Stimulated activated effector memory CD8-positive, alpha-beta T cell treated with anti-CD3 and anti-CD28 coated beads, Interleukin-12 subunit alpha, Interleukin-12 subunit beta, amount 100 ng/mL, for 72 hours (primary cell): ENCODE measurements around the gene CDK5.

Experiments used
- ATAC-seq: fragments of 150-1000 bp; cut with Tn5 transposase; 2 replicates; pipeline ENCODE4 v1.10.0; 2021
- DNase-seq, 2 donors: peaks; one replicate each; pipeline ENCODE4 v3.0.0; 2021 to 2022; ENCODE audit warnings: low spot score in 2 of 2
- H3K27ac Mint-ChIP-seq: one replicate; pipeline ENCODE4 v1.8.0; 2022; ENCODE audit warnings: mild to moderate bottlenecking, mixed read lengths
- H3K36me3 Mint-ChIP-seq: one replicate; pipeline ENCODE4 v1.8.0; 2022; ENCODE audit warnings: mild to moderate bottlenecking, mixed read lengths
- H3K4me1 Mint-ChIP-seq: one replicate; pipeline ENCODE4 v1.8.0; 2022; ENCODE audit warnings: mixed read lengths
- H3K4me3 Mint-ChIP-seq: one replicate; pipeline ENCODE4 v1.8.0; 2022; ENCODE audit warnings: mild to moderate bottlenecking, mixed read lengths
- H3K9me3 Mint-ChIP-seq: one replicate; pipeline ENCODE4 v1.8.0; 2022; ENCODE audit warnings: mixed read lengths

The CDK5 gene

GRCh38 chr7:151080522-151081169 is 22.9 kb upstream of the CDK5 start, which contains the start of gene FASTK:
FASTK (minus strand) TSS chr7:151080809; CDS start chr7:151080766, 43 bp downstream.
- Mint-ChIP-seq H3K27ac (peak within 1 kb of the TSS; percentile 88), H3K4me3 (peak within 1 kb of the TSS; percentile 98), H3K9me3 (no peaks in the 10 kb centered on the region), H3K4me1 (peaks cover 62% of the 10 kb centered on the region), H3K36me3 (peaks cover 40% of the 10 kb centered on the region)
- ATAC-seq (peak; percentile 88), DNase-seq (peak; percentile 78 to 92)

- Mint-ChIP-seq H3K4me3 (peak overlapping the region; percentile 98), H3K27ac (peak overlapping the region; percentile 88), H3K4me1 (peaks cover 61% of the 10 kb centered on the region), H3K9me3 (no peaks in the 10 kb centered on the region), H3K36me3 (peaks cover 40% of the 10 kb centered on the region)
- ATAC-seq (peak; percentile 3), DNase-seq (no peak)
Measured at GRCh38 chr7:151080067-151080521, 22.4 kb upstream of the CDK5 start.

GRCh38 chr7:151079199-151079910 is 21.7 kb upstream of the CDK5 start:
- peaks cover 62% of the 10 kb centered on the region for H3K4me1 Mint-ChIP-seq
- peaks cover 47% of the 10 kb centered on the region for H3K36me3 Mint-ChIP-seq
- H3K27ac Mint-ChIP-seq = peak overlapping the region; percentile 88
- peak overlapping the region; percentile 98 for H3K4me3 Mint-ChIP-seq
- DNase-seq (no peak), ATAC-seq (no peak)
- H3K9me3 Mint-ChIP-seq = no peaks in the 10 kb centered on the region

- H3K36me3 Mint-ChIP-seq = peaks cover 56% of the 10 kb centered on the region
- DNase-seq = no peak
- peaks cover 65% of the 10 kb centered on the region for H3K4me1 Mint-ChIP-seq
- no peaks in the 10 kb centered on the region for H3K9me3 Mint-ChIP-seq
- ATAC-seq = no peak
- peak overlapping the region; percentile 26 for H3K27ac Mint-ChIP-seq
- H3K4me3 Mint-ChIP-seq = peak overlapping the region; percentile 98
Measured at GRCh38 chr7:151078233-151079040, 20.7 kb upstream of the CDK5 start.

DNA sequence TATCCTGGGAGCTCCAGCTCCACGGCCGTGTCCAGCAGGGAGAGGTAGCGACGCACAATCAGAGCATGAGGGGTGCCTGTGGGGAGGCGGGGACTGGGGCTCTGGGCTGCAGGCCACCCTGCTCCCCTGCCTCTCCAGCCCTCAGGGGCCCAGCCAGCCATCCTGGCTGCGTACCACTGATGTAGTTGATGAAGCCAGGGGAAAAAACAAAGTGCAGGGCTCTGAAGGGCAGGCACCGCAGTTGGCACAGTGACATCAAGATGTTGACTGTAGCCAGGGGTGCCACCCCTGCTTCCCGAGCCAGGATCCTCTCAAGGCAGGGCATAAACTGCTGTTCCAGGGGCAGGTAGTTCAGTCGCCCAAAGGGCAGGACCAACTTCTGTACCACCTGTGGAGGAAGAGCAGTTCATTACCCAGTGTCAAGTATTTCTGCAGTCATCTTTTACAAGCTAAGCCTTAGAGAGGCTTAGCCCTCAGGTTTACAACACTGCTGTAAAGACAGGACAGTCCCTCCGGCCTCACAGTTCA is 20.1 kb upstream of the CDK5 start:
- Mint-ChIP-seq H3K9me3 (no peaks in the 10 kb centered on the region), H3K4me3 (peak overlapping the region; percentile 98), H3K27ac (peak overlapping the region; percentile 26), H3K4me1 (peaks cover 63% of the 10 kb centered on the region), H3K36me3 (peaks cover 63% of the 10 kb centered on the region)
- DNase-seq = no peak
- ATAC-seq = no peak

DNA sequence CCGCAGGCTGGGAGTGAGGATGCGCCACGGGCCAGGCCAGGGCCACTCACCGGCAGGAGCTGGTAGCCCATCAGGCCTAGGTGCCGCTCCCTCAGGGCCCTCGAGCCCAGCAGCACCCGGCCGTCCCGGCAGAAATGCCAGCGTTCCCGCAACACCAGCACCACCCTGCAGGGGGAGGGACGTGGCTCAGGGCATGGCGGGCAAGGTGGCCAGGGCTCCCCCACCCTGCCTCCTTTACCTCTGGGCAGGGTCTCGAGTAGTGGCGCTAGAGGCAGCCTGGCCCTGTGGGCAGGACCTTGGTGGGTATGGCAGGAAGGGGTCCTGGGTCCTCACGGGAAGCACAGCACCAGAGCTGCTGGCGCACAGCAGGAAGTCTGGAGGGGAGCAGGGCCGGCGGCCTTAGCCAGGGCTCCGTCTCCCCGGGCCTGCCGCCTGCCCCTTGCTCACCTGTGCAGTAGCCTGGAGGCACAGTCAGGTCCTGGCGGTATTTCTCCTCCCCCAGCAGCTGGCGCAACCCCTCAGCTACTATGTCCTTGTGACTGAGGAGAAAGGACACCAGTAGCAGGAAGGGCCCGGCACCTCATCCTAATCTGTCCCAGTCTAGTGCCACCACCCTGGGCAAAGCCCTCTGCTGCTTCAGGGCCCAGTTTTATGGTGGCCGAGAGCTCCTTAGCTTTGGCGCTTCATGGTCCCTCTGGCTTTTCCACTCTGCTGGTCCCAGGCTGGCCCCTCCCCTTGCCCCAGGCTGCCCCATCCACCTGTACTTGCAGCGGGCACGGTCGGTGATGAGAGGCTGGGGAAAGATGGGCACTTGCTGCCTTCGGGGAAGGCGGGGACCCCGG is 19.4 kb upstream of the CDK5 start:
- Mint-ChIP-seq H3K4me3 (no peak overlapping the region), H3K9me3 (no peaks in the 10 kb centered on the region), H3K4me1 (peaks cover 56% of the 10 kb centered on the region), H3K27ac (no peak overlapping the region), H3K36me3 (peaks cover 70% of the 10 kb centered on the region)
- DNase-seq = no peak
- ATAC-seq = no peak

- DNase-seq = no peak
- H3K4me1 Mint-ChIP-seq = peaks cover 50% of the 10 kb centered on the region
- H3K9me3 Mint-ChIP-seq = no peaks in the 10 kb centered on the region
- ATAC-seq = no peak
- no peak overlapping the region for H3K4me3 Mint-ChIP-seq
- peak overlapping the region; percentile 81 for H3K27ac Mint-ChIP-seq
- H3K36me3 Mint-ChIP-seq = peaks cover 80% of the 10 kb centered on the region
Measured at GRCh38 chr7:151075978-151076426, 18.3 kb upstream of the CDK5 start.

DNA sequence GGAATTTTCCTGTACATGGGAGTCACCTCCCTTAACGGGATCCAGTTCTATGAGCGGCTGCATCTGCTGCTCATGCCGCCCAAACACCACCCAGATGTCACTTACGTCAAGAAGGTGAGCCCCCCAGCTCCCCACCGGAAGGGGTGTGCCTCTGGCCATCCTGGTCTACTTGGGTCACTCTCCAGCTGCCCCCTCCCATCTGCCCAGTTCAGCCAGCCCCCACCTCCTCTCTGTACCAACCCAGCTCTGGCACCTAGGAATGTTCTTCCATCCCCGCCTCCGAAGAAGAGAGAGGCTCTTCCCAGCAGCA is 17.9 kb upstream of the CDK5 start:
- H3K4me3 Mint-ChIP-seq = no peak overlapping the region
- ATAC-seq (no peak), DNase-seq (no peak)
- H3K4me1 Mint-ChIP-seq = peaks cover 50% of the 10 kb centered on the region
- H3K36me3 Mint-ChIP-seq = peaks cover 84% of the 10 kb centered on the region
- H3K9me3 Mint-ChIP-seq = no peaks in the 10 kb centered on the region
- peak overlapping the region; percentile 81 for H3K27ac Mint-ChIP-seq

DNA sequence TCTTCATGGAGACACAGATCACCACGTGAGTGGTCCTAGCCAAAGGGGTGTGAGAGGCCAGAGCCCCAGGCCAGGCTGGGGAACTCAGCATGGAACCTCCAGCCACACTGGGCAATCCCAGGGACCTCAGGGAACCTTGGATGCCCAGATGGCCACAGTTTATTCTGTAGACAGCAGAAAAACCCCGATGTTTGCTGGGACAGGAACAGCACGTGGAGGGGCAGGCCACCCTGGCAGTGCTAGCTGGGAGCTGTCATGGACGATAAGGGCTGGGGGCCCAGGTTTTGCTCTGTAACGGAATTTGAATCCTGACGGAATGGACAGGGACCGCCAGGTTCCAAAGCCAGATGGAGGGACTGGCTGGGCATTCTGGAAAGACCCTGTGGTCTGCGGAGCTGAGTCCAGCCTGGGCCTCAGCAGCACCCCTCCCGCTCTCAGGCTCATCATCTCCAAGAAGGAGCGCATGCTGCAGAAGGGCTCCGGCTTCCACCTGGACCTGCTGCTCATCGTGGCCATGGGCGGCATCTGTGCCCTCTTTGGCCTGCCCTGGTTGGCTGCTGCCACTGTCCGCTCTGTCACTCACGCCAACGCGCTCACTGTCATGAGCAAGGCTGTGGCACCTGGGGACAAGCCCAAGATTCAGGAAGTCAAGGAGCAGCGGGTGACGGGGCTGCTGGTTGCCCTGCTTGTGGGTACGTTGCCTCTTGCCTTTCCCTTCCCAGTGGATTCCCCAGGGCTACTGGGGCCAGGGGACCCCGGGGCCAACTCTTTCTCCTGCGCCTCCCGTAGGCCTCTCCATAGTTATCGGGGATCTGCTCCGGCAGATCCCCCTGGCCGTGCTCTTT is 17.3 kb upstream of the CDK5 start:
- Mint-ChIP-seq H3K27ac (peak overlapping the region; percentile 81), H3K4me1 (peaks cover 49% of the 10 kb centered on the region), H3K9me3 (no peaks in the 10 kb centered on the region), H3K4me3 (peak overlapping the region; percentile 49), H3K36me3 (peaks cover 86% of the 10 kb centered on the region)
- no peak for ATAC-seq
- DNase-seq = no peak

- peak overlapping the region; percentile 49 for H3K4me3 Mint-ChIP-seq
- peaks cover 39% of the 10 kb centered on the region for H3K4me1 Mint-ChIP-seq
- peak overlapping the region; percentile 81 for H3K27ac Mint-ChIP-seq
- no peak for DNase-seq
- H3K36me3 Mint-ChIP-seq = peaks cover 88% of the 10 kb centered on the region
- ATAC-seq = peak; percentile 43
- H3K9me3 Mint-ChIP-seq = no peaks in the 10 kb centered on the region
Measured at GRCh38 chr7:151073990-151074389, 16.3 kb upstream of the CDK5 start.

- no peak overlapping the region for H3K4me3 Mint-ChIP-seq
- peak overlapping the region; percentile 64 for H3K27ac Mint-ChIP-seq
- DNase-seq (no peak), ATAC-seq (no peak)
- no peaks in the 10 kb centered on the region for H3K9me3 Mint-ChIP-seq
- H3K4me1 Mint-ChIP-seq = peaks cover 25% of the 10 kb centered on the region
- peaks cover 95% of the 10 kb centered on the region for H3K36me3 Mint-ChIP-seq
Measured at GRCh38 chr7:151071032-151071866, 13.6 kb upstream of the CDK5 start.

DNA sequence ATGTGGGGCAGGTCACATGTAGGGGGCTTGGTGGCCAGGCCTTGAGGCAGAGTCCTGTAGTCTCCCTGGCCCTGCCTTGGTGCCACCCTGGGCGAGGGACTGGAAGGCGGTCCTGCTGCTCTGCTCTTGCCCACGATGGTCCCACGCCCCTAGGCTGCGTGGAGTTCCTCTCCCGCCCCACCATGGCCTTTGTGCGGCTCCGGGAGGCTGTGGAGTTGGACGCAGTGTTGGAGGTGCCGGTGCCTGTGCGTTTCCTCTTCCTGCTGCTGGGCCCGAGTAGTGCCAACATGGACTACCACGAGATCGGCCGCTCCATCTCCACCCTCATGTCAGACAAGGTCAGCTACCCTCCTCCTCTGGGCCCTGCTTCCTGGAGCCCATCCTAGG is 12.9 kb upstream of the CDK5 start:
- no peaks in the 10 kb centered on the region for H3K9me3 Mint-ChIP-seq
- peaks cover 18% of the 10 kb centered on the region for H3K4me1 Mint-ChIP-seq
- DNase-seq (no peak), ATAC-seq (no peak)
- H3K27ac Mint-ChIP-seq = no peak overlapping the region
- H3K4me3 Mint-ChIP-seq = no peak overlapping the region
- H3K36me3 Mint-ChIP-seq = peaks cover 89% of the 10 kb centered on the region

- no peak for DNase-seq
- no peaks in the 10 kb centered on the region for H3K9me3 Mint-ChIP-seq
- peaks cover 89% of the 10 kb centered on the region for H3K36me3 Mint-ChIP-seq
- H3K4me1 Mint-ChIP-seq = peaks cover 14% of the 10 kb centered on the region
- no peak overlapping the region for H3K27ac Mint-ChIP-seq
- ATAC-seq = no peak
- H3K4me3 Mint-ChIP-seq = no peak overlapping the region
Measured at GRCh38 chr7:151069841-151070573, 12.3 kb upstream of the CDK5 start.
